Ovary (tissue), 3 donors: ENCODE data around the gene SDC4.

Experiments
- CTCF ChIP-seq, 3 donors: fragments of 450-650 bp in 2 of 3; fragments of 200-600 bp in 1 of 3; IDR thresholded peaks; one replicate each; pipeline versions ENCODE4 v1.5.1 to v1.8.0; 2016 to 2022; ENCODE audit warnings: antibody characterized with exemption in 3 of 3, mild to moderate bottlenecking in 1 of 3
- POLR2A ChIP-seq: fragments of 450-650 bp; IDR thresholded peaks from one replicate; pipeline ENCODE4 v1.6.1; 2017; ENCODE audit warnings: antibody characterized with exemption, mild to moderate bottlenecking, moderate library complexity
- donor health status: DM: no; HTN: no; CAD: no.

- no peak for TF ChIP-seq POLR2A
- no peak for TF ChIP-seq CTCF (IDR thresholded peaks at IDR 0.05)
Measured at GRCh38 chr20:45361793-45362192, 13.6 kb upstream of the SDC4 start.
